SU-DHL-6 (cell line): ENCODE data around the gene MED29.

ENCODE experiments used
- H2AFZ ChIP-seq: fragments of 200-600 bp; sonication (generic); 2 replicates; pipeline ENCODE4 v1.6.1; 2014; ENCODE audit warnings: low read depth, mild to moderate bottlenecking, moderate library complexity, mixed read lengths, antibody characterized with exemption, low read length; ENCODE audit not compliant: severe bottlenecking
- H3F3A ChIP-seq: fragments of 200-600 bp; shearing (Covaris generic); 2 replicates; pipeline ENCODE4 v1.6.0; 2016; ENCODE audit warnings: antibody characterized with exemption, mild to moderate bottlenecking; ENCODE audit not compliant: insufficient read depth
- H3K27ac ChIP-seq: fragments of 200-600 bp; sonication (generic); 2 replicates; pipeline ENCODE4 v1.5.1; 2016; ENCODE audit warnings: low read depth, mild to moderate bottlenecking, low read length, moderate library complexity, mixed read lengths
- H3K27me3 ChIP-seq: fragments of 200-600 bp; sonication (generic), shearing (Covaris generic); 2 replicates; pipeline ENCODE4 v1.6.0; 2014; ENCODE audit warnings: mild to moderate bottlenecking, low read length
- H3K36me3 ChIP-seq: fragments of 200-600 bp; sonication (generic); 2 replicates; pipeline ENCODE4 v1.6.1; 2014; ENCODE audit warnings: mild to moderate bottlenecking, low read length, mixed read lengths
- H3K4me2 ChIP-seq: fragments of 300-600, 200-600 bp; shearing (Covaris generic), sonication (generic); 2 replicates; pipeline ENCODE4 v1.6.0; 2014; ENCODE audit warnings: low read length, low read depth, mild to moderate bottlenecking; ENCODE audit not compliant: poor library complexity, severe bottlenecking
- H3K4me3 ChIP-seq: fragments of 200-600 bp; sonication (generic); 2 replicates; pipeline ENCODE4 v1.5.1; 2014; ENCODE audit warnings: antibody characterized with exemption, low read length, mild to moderate bottlenecking, mixed read lengths; ENCODE audit not compliant: insufficient read depth, poor library complexity, severe bottlenecking
- H3K79me2 ChIP-seq: fragments of 200-600 bp; sonication (generic); 2 replicates; pipeline ENCODE4 v1.6.1; 2014; ENCODE audit warnings: mild to moderate bottlenecking, low read length, moderate library complexity; ENCODE audit not compliant: insufficient read depth
- H3K9ac ChIP-seq: fragments of 200-600 bp; sonication (generic); 2 replicates; pipeline ENCODE4 v1.7.0; 2014; ENCODE audit warnings: mild to moderate bottlenecking, low read length
- H3K9me2 ChIP-seq: fragments of 200-600 bp; sonication (generic); replicated peaks from 2 replicates; pipeline ENCODE4 v1.6.1; 2014; ENCODE audit warnings: low read length; ENCODE audit not compliant: insufficient read depth
- H3K9me3 ChIP-seq: fragments of 200-600 bp; sonication (generic); 2 replicates; pipeline ENCODE4 v1.6.1; 2014; ENCODE audit warnings: low read length, mixed read lengths; ENCODE audit not compliant: insufficient read depth
- H4K20me1 ChIP-seq: fragments of 200-600 bp; sonication (generic); 2 replicates; pipeline ENCODE4 v1.6.1; 2014; ENCODE audit warnings: low read depth, mild to moderate bottlenecking, antibody characterized with exemption, low read length, moderate library complexity, mixed read lengths
- CTCF ChIP-seq: fragments of 200-600 bp; sonication (generic); IDR thresholded peaks from one replicate; pipeline ENCODE4 v1.5.1; 2017; ENCODE audit warnings: antibody characterized with exemption, mild to moderate bottlenecking, low read length, moderate library complexity; ENCODE audit not compliant: insufficient read depth, poor library complexity, severe bottlenecking
- EZH2phosphoT487 ChIP-seq: fragments of 200-600 bp; sonication (generic), shearing (Covaris generic); conservative IDR thresholded peaks from 2 replicates; pipeline ENCODE4 v1.6.1; 2018; ENCODE audit warnings: mild to moderate bottlenecking, antibody characterized with exemption, low read length, moderate library complexity, mixed read lengths

Gene MED29

GRCh38 chr19:39359026-39359425, 32.2 kb upstream of the MED29 start:
- H3K27me3 ChIP-seq: no peaks in the 10 kb centered on the region
- H3K4me2 ChIP-seq: no peak overlapping the region
- H3K36me3 ChIP-seq: peaks cover 4% of the 10 kb centered on the region; the same call in 1 of the 2 replicates
- no peaks in the 10 kb centered on the region for H3K9me3 ChIP-seq
- no peak overlapping the region for H3K27ac ChIP-seq
- H3F3A ChIP-seq: no peaks in the 10 kb centered on the region
- no peak overlapping the region for H3K4me3 ChIP-seq
- no peaks in the 10 kb centered on the region for H4K20me1 ChIP-seq
- H3K79me2 ChIP-seq: no peaks in the 10 kb centered on the region
- H3K9me2 ChIP-seq: no peaks in the 10 kb centered on the region
- H3K9ac ChIP-seq: no peak overlapping the region
- no peak overlapping the region for H2AFZ ChIP-seq
- no peak for TF ChIP-seq EZH2phosphoT487
- TF ChIP-seq CTCF: no peak

- H3K27ac ChIP-seq: no peak overlapping the region
- peaks cover 4% of the 10 kb centered on the region; the same call in 1 of the 2 replicates for H3K36me3 ChIP-seq
- H3K9me2 ChIP-seq: no peaks in the 10 kb centered on the region
- no peak overlapping the region for H3K4me3 ChIP-seq
- no peaks in the 10 kb centered on the region for H3K9me3 ChIP-seq
- no peaks in the 10 kb centered on the region for H3K27me3 ChIP-seq
- no peaks in the 10 kb centered on the region for H3K79me2 ChIP-seq
- no peak overlapping the region for H3K9ac ChIP-seq
- H4K20me1 ChIP-seq: no peaks in the 10 kb centered on the region
- H3K4me2 ChIP-seq: no peak overlapping the region
- no peaks in the 10 kb centered on the region for H3F3A ChIP-seq
- no peak overlapping the region for H2AFZ ChIP-seq
- TF ChIP-seq EZH2phosphoT487 (no peak), CTCF (no peak)
Observed at GRCh38 chr19:39360599-39360998, 30.6 kb upstream of the MED29 start.

GRCh38 chr19:39362682-39363657, 28.2 kb upstream of the MED29 start:
- Histone ChIP-seq H3K4me3 (no peak overlapping the region), H3F3A (no peaks in the 10 kb centered on the region), H3K36me3 (peaks cover 4% of the 10 kb centered on the region; the same call in 1 of the 2 replicates), H4K20me1 (no peaks in the 10 kb centered on the region), H3K4me2 (no peak overlapping the region), H3K79me2 (no peaks in the 10 kb centered on the region), H3K9ac (no peak overlapping the region), H3K27ac (no peak overlapping the region), H3K9me2 (no peaks in the 10 kb centered on the region), H3K9me3 (no peaks in the 10 kb centered on the region), H2AFZ (no peak overlapping the region), H3K27me3 (no peaks in the 10 kb centered on the region)
- TF ChIP-seq CTCF: no peak
- TF ChIP-seq EZH2phosphoT487: no peak
